A375 (cell line): Measurements from ENCODE around the gene BMP7. TPM values are rescaled to one million over a fixed set of nuclear protein-coding genes. Genes with fewer than 3 reads are reported as not detected.

Experiments used
- small RNA-seq: library from RNA; depleted of rRNA; stranded (forward); fragments of <200 nt; gene quantifications from one replicate; pipeline ENCODE3, GENCODE V24; 2014
- total RNA-seq: library from RNA; depleted of rRNA; stranded (reverse); fragments of >200 nt; shearing (Covaris generic); gene quantifications from 2 replicates; pipeline ENCODE4 v1.2.3, GENCODE V29; 2014; rRNA removed

BMP7 gene
- total RNA-seq = 1.5 TPM in 2 replicates

GRCh38 chr20:57266291-57267157, at the start of gene BMP7:
Gene BMP7, minus strand, starts transcription at chr20:57266641. Its CDS starts 519 bp downstream, at chr20:57266122.

Small RNA genes within 50 kb of the gene (small RNA-seq; reads per million reads assigned to genes)
- not detected for gene RF00019

Other genes starting within 250 kb of the BMP7 start
- gene SPO11, start 63.2 kb upstream of the BMP7 start, total RNA-seq = not detected in 2 replicates
- gene RAE1, start 84.6 kb upstream of the BMP7 start, total RNA-seq = 74.4 and 91.4 TPM in 2 replicates
- 15.7 and 16.4 TPM in 2 replicates for gene RBM38, start 124.8 kb upstream of the BMP7 start, total RNA-seq